ENCODE measurements around the gene IRAK4. TPM values are rescaled to one million over a fixed set of nuclear protein-coding genes. Genes with fewer than 3 reads are reported as not detected.

Gene IRAK4
- total RNA-seq, 1 donor from 2014 or later = 23.6 TPM

GRCh38 chr12:43723134-43723533 lies 35.6 kb upstream of the IRAK4 start:
- Histone ChIP-seq H3F3A (ENCODE audit: low read depth) (peaks cover 22% of the 10 kb centered on the region), H3K4me3 (peak overlapping the region; percentile 16), H3K4me2 (peak overlapping the region; percentile 73), H3K27ac (peak overlapping the region; percentile 91), H3K9me3 (ENCODE audit: low read depth) (no peaks in the 10 kb centered on the region), H3K9ac (no peak overlapping the region), H2AFZ (replicated peaks) (no peak overlapping the region), H3K27me3 (no peaks in the 10 kb centered on the region), H4K20me1 (ENCODE audit: low read depth) (no peaks in the 10 kb centered on the region), H3K79me2 (ENCODE audit: low read depth) (no peaks in the 10 kb centered on the region), H3K36me3 (no peaks in the 10 kb centered on the region), H3K4me1 (peaks cover 33% of the 10 kb centered on the region)
- peaks cover 24% of the 10 kb centered on the region for H3K4me1 Mint-ChIP-seq
- peak overlapping the region; percentile 52 for H3K27ac Mint-ChIP-seq
- peaks cover 2% of the 10 kb centered on the region for H3K36me3 Mint-ChIP-seq
- H3K9me3 Mint-ChIP-seq = peaks cover 6% of the 10 kb centered on the region
- TF ChIP-seq EZH2 (IDR thresholded peaks at IDR 0.05) (no peak), EZH2phosphoT487 (IDR thresholded peaks at IDR 0.05) (peak; percentile 96)
- TF ChIP-seq, protein P1, sequence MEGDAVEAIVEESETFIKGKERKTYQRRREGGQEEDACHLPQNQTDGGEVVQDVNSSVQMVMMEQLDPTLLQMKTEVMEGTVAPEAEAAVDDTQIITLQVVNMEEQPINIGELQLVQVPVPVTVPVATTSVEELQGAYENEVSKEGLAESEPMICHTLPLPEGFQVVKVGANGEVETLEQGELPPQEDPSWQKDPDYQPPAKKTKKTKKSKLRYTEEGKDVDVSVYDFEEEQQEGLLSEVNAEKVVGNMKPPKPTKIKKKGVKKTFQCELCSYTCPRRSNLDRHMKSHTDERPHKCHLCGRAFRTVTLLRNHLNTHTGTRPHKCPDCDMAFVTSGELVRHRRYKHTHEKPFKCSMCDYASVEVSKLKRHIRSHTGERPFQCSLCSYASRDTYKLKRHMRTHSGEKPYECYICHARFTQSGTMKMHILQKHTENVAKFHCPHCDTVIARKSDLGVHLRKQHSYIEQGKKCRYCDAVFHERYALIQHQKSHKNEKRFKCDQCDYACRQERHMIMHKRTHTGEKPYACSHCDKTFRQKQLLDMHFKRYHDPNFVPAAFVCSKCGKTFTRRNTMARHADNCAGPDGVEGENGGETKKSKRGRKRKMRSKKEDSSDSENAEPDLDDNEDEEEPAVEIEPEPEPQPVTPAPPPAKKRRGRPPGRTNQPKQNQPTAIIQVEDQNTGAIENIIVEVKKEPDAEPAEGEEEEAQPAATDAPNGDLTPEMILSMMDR (IDR thresholded peaks at IDR 0.05) = no peak
- DNase-seq (ENCODE audit: low spot score) = peak; percentile 18
- no peak overlapping the region for H3K4me3 Mint-ChIP-seq
- H3K27me3 Mint-ChIP-seq (ENCODE audit: insufficient read depth, low read depth) = peaks cover 1% of the 10 kb centered on the region

DNA sequence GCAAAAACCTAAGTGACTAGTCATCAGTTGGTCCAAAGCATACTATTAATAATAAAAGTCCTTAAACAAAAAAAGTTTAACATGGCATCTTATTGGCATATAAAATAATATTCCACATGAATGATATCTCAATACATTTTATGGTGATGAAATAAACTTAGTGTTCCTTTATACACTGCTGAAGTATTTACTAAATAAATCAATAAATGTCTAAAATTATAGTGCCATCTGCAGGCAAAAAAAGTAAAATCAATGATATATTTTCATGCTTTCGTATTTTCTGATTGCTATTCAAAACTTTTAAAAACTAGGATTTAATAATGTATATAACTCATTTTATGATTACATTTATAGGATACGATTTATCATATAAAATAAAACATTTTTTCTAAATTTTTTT lies 30.6 kb upstream of the IRAK4 start:
- H3K4me1 Mint-ChIP-seq = peaks cover 14% of the 10 kb centered on the region
- H3K9ac ChIP-seq = no peak overlapping the region
- peaks cover 11% of the 10 kb centered on the region for H3F3A ChIP-seq (ENCODE audit: low read depth)
- H4K20me1 ChIP-seq (ENCODE audit: low read depth) = no peaks in the 10 kb centered on the region
- H3K4me2 ChIP-seq = no peak overlapping the region
- H3K27ac Mint-ChIP-seq = no peak overlapping the region
- H3K27me3 ChIP-seq = no peaks in the 10 kb centered on the region
- H3K4me3 ChIP-seq = no peak overlapping the region
- TF ChIP-seq, protein P1 (IDR thresholded peaks at IDR 0.05) = peak; percentile 56
- TF ChIP-seq EZH2 (IDR thresholded peaks at IDR 0.05) = no peak
- no peaks in the 10 kb centered on the region for H3K79me2 ChIP-seq (ENCODE audit: low read depth)
- peaks cover 13% of the 10 kb centered on the region for H3K4me1 ChIP-seq
- no peak overlapping the region for H2AFZ ChIP-seq (replicated peaks)
- no peaks in the 10 kb centered on the region for H3K9me3 ChIP-seq (ENCODE audit: low read depth)
- peaks cover 8% of the 10 kb centered on the region for H3K36me3 ChIP-seq
- no peak for DNase-seq (ENCODE audit: low spot score)
- no peak overlapping the region for H3K4me3 Mint-ChIP-seq
- H3K9me3 Mint-ChIP-seq = peaks cover 6% of the 10 kb centered on the region
- H3K27me3 Mint-ChIP-seq (ENCODE audit: insufficient read depth, low read depth) = no peaks in the 10 kb centered on the region
- H3K27ac ChIP-seq = no peak overlapping the region
- no peaks in the 10 kb centered on the region for H3K36me3 Mint-ChIP-seq

DNA sequence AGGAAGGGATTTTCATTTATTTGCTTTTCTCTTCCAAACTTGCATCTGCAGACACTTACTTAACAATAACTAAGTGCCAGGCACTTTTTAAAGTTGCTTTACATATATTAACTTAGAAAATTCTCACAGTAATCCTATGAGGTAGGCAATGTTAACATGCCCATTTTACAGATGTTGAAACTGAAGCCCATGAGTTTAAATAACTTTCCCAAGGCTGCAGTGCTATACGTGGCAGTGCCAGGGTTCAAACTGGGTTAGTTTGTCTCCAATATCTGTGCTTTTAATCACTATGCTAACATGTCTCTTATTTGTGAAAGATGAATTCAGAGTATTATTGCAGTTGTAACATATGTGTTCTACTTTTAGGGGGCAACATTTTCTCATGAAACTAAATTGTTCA lies 30.1 kb upstream of the IRAK4 start:
- no peak overlapping the region for H3K4me3 Mint-ChIP-seq
- no peaks in the 10 kb centered on the region for H3K36me3 Mint-ChIP-seq
- H3K79me2 ChIP-seq (ENCODE audit: low read depth) = no peaks in the 10 kb centered on the region
- no peak overlapping the region for H3K27ac ChIP-seq
- H4K20me1 ChIP-seq (ENCODE audit: low read depth) = no peaks in the 10 kb centered on the region
- H3K27ac Mint-ChIP-seq = no peak overlapping the region
- no peak overlapping the region for H3K9ac ChIP-seq
- H3K4me2 ChIP-seq = no peak overlapping the region
- peaks cover 6% of the 10 kb centered on the region for H3K9me3 Mint-ChIP-seq
- DNase-seq (ENCODE audit: low spot score) = no peak
- TF ChIP-seq EZH2phosphoT487 (IDR thresholded peaks at IDR 0.05) (no peak), EZH2 (IDR thresholded peaks at IDR 0.05) (no peak)
- TF ChIP-seq, protein P1 (IDR thresholded peaks at IDR 0.05) = no peak
- peaks cover 8% of the 10 kb centered on the region for H3K36me3 ChIP-seq
- peaks cover 8% of the 10 kb centered on the region for H3K4me1 Mint-ChIP-seq
- no peak overlapping the region for H2AFZ ChIP-seq (replicated peaks)
- H3K27me3 Mint-ChIP-seq (ENCODE audit: insufficient read depth, low read depth) = no peaks in the 10 kb centered on the region
- H3K27me3 ChIP-seq = no peaks in the 10 kb centered on the region
- no peak overlapping the region for H3K4me3 ChIP-seq
- H3F3A ChIP-seq (ENCODE audit: low read depth) = peaks cover 5% of the 10 kb centered on the region
- no peaks in the 10 kb centered on the region for H3K9me3 ChIP-seq (ENCODE audit: low read depth)
- H3K4me1 ChIP-seq = peaks cover 7% of the 10 kb centered on the region

Measured in neural progenitor cell (in vitro differentiated cells).